GM03348 (cell line): ENCODE data around the gene GABPA.
"Not testable (repeated sequence)": the region's sequence is repeated elsewhere in the genome, so short reads cannot be mapped to it uniquely, and the experiment has no call there.

Experiments
- DNase-seq: peaks from one replicate; pipeline ENCODE4 v3.0.0; 2012; ENCODE audit warnings: low spot score

The GABPA gene

DNA sequence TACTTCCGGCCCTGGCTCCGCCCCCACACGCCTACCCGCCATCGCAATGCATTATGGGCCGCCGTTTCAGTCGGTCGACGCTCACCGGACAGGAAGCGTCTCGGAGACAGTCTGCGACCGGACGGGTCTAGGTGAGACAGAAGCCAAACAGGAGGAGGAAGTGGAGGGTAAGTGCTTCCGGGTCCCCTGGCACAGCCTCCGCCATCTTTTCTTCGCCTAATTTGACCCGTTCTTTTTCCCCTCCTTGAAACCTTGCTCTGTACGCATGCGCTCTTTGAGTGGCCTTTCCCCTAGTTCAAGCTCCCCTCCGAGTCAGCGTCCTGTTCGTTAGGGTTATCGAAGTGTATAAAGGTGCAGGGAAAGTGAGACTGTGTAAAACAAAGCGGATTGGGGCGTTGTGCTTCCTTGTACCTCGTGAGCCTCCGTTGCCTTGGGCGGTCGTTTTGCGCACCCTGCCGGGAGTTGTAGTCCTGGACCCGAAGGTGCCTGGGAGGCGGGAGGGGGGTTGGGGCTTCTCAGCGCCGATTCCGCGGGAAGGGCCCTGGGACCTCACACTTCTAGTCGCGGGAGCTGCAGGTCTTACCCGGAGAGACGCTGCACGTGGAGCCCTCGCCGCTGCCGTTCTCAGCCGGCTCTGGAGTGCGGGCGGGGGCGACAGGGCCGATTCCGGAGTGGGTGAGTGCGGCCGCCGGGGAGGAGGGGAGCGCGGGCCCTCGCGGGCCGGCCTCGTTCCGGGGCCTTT is at the start of gene GABPA, which contains the start of gene ATP5PF:
GABPA (plus strand) TSS at position 69 of the 742 bp plus-strand sequence. CDS start 6,627 bp downstream, outside the sequence.
ATP5PF (minus strand) TSS at position 1 of the 742 bp plus-strand sequence. CDS start 5,110 bp downstream, outside the sequence.
- DNase-seq = peak; percentile 95

- no peak for DNase-seq
These were observed 47.0 kb upstream of the GABPA start for GRCh38 chr21:25687787-25688186.

- peak; percentile 21 for DNase-seq
These were observed 46.3 kb upstream of the GABPA start for GRCh38 chr21:25688275-25689155.

DNA sequence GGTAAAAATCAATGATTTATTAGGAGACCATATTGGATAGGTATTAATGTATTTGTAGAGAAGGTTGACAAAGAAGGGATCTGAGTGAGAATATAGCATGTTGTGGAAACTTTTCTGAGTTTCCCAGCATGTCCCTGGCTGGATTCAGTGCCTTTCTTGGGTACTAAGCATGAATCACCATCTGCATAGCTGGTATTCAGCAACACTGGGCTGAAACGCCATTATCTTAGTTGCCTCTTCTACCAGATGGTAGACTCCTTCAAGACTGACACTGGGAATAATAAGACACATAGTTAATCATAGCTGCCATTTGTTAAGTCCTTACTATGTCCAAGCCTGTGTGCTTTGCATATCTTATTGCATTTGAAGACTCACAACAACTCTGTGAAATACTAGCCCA is 45.5 kb upstream of the GABPA start:
- peak; percentile 40 for DNase-seq

DNA sequence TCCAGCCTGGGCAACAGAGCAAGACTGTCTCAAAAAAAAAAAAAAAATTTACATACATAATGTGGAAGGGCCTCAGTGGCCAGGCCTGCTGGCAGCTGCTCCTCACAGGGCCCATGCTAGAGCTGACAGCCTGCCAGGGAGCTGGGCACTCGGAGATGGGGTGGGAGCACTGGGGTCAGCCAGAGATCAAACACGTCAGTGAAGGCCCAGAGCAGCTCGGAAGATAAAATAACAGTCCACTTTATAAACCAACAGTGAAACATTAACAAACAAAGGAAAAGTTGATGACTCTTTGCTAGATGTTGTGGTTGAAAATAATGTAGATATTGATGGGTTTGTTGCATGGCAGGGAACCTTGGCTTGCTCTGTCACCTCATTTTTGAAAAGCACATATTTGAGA is 42.8 kb upstream of the GABPA start:
- DNase-seq = no peak

GRCh38 chr21:25695461-25695860 is 39.3 kb upstream of the GABPA start:
- DNase-seq = not testable (repeated sequence)

DNA sequence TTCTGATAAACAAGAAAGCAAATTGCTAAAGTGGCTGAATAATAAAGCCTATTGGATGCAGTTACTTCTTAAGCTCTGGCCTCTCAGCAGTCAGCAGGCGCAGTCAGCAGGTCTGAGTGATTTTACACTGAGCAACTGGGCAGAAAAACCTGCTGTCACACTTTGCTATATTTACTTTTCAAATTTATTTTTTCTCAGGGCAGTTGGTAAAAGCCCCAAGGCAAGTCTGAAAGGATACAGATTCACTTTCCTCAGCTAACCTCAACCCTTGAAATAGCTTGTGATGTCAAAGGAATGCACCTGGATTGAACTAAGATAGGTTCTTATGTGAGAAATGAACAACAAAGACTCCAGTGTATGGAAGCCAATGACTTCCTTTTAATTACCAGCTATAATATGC is 34.0 kb upstream of the GABPA start:
- DNase-seq = no peak

GRCh38 chr21:25701529-25701928 is 33.2 kb upstream of the GABPA start:
- DNase-seq = no peak

DNA sequence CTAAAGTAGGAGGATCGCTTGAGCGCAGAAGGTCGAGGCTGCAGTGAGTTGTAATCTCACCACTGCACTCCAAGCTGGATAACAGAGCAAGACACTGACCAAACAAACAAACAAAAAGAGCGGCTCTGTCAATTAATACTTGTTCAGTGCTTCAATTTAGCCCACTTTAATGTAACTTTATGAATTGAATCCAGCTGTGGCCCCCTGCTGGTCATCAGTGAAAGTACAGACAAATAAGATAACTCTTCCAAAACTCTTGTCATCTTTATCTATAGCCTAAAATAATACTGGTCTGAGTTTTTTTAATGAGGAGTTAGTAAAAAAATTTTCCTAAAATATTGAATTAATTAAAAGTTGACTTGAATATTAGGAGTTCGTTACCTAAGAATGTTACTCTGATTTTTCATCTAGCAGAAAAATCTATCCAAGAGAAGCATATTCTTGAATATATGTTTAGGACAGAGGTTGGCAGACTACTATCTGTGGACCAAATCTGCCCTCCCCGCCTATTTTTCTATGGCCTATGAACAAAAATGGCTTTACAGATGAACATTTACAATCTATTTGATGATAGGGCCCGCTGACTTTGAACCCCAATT is 26.2 kb upstream of the GABPA start:
- DNase-seq = peak; percentile 64

DNA sequence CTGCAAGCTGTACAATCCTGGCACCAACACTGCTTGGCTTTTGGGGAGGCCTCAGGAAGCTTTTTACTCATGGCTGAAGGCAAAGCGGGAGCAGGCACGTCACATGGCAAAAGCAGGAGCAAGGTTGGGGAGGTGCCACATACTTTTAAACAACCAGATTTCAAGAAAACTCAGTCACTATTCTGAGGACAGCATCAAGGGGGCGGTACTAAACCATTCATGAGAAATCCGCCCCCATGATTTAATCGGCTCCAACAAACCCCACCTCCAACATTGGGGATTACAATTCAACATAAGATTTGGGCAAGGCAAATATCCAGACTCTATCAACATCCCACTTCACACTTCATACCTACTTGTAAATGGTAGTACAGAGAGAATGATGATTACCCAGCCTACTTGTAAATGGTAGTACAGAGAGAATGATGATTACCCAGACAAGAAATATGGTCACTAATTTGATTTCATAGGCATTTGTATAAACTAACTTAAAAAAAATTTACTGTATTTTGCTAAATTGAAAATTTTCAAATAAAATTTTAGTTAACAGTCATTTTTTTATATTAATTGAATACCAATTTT is 25.0 kb upstream of the GABPA start:
- no peak for DNase-seq

DNA sequence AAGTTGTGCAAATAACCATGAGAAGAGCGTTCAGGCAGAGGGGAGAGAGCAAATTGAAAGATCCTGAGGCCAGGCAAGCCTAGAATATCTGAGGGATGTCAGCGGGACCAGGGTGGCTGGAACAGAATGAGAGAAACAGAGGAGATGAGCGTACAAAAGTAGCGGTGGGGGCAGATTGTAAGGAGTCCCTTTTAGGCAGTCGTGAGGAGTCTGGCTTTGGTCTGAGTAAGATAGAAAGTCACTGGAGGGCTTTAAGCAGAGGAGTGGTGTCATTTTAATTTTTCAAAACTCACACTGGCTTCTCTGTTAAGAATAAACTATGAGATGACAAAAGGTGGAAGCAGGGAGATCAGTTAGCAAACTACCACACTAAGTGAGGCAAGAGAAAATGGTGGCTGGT is 24.2 kb upstream of the GABPA start:
- DNase-seq = no peak

DNA sequence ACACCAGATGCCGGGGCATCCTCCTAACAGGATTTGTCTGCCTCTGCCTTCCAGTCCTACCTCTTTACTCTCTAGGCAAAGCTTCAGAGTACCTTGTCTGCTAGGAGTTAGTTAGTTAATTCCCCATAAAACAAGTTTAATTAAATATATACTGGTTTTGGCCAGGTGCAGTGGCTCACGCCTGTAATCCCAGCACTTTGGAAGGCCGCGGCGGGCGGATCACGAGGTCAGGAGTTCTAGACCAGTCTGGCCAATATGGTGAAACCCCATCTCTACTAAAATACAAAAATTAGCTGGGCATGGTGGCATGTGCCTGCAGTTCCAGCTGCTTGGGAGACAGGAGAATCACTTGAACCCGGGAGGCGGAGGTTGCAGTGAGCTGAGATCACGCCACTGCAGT is 20.7 kb upstream of the GABPA start:
- DNase-seq = not testable (repeated sequence)

GRCh38 chr21:25717491-25718147 is 17.2 kb upstream of the GABPA start:
- DNase-seq = peak; percentile 19

DNA sequence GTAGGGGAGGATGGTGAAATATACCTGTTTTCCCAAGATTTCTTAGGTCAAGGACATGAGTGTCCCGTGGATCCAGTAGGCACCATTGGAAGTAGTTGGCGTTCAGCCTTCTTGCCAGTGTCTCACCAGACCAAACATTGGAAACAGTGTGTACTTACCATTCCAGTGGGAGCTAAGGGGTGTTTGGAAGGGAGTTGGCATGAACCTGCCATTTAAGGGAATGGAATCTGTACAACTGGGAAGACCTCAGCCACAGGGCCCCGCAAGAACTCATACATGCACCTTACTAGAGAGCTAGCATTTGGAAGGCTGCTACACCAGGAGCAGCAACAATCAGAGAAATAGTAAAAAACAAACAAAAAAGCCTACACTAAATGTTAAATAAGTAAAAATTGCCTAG is 12.8 kb upstream of the GABPA start:
- DNase-seq = no peak

GRCh38 chr21:25722631-25723030 is 12.1 kb upstream of the GABPA start:
- no peak for DNase-seq

DNA sequence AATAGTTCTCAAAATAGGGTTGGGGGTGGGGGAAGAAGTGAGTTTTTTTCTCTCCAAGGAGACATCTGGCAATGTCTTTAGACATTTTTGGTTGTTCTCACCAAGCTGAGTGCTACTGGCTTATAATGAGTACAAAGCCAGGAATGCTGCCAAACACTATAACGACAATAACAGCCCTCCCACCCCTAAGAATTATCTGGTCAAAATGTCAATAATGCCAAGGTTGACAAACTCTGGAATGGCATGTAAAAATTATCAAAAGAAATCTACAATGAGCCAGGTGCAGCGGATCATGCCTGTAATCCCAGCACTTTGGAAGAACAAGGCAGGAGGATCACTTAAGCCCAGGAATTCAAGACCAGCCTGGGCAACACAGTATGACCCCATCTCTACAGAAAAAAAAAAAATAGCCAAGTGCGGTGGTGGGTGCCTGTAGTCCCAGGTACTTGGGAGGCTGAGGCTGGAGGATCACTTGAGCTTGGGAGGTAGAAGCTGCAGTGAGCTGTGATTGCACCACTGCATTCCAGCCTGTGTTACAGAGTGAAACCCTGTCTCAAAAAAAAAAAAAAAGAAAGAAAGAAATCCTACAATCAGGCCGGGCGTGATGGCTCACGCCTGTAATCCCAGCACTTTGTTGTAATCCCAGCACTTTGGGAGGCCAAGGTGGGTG is 2.5 kb upstream of the GABPA start:
- DNase-seq = no peak

GRCh38 chr21:25733859-25734653 is 716 bp upstream of the GABPA start:
- DNase-seq = peak; percentile 39

GRCh38 chr21:25734654-25734903 is 193 bp upstream of the GABPA start:
- DNase-seq = no peak

- peak; percentile 88 for DNase-seq
These were observed 1.1 kb downstream of the GABPA start for GRCh38 chr21:25735646-25736597.
